Measurements from ENCODE around the gene SFT2D3.

SFT2D3 gene

DNA sequence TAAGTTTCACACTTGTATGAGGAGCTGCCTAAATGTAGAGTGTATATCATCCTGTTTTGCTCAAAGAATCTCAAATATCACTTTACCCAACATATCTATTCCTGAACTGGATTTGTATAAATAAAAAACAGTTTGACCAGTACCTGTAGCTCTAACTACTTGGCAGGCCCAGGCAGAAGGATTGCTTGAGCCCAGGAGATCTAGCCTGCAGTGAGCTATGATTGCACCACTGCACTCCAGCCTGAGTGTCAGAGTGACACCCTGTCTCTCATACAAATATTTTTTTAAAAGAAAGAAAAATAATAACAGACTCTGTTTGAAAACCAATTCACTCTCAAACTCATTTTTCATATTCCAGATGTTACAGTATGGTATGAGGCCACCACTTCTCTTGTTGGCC lies 18.2 kb upstream of the SFT2D3 start:
- DNase-seq, result no peak

DNA sequence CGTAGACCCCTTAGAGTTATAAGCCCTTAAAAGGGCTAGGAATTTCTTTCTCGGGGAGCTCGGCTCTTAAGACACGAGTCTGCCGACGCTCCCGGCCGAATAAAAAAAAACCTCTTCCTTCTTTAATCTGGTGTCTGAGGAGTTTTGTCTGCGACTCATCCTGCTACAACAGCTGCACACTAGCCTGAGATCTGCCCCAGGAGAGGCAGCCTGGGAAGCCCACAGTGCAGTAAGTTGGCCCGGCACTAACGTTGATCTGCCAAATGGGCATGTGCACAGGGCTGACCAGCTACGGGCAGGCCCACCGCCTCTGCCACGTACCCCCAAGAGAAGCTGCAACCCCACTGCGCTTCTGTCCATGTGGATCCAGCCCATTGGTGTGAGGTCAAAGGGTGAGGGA lies 17.5 kb upstream of the SFT2D3 start:
- no peak for DNase-seq

DNA sequence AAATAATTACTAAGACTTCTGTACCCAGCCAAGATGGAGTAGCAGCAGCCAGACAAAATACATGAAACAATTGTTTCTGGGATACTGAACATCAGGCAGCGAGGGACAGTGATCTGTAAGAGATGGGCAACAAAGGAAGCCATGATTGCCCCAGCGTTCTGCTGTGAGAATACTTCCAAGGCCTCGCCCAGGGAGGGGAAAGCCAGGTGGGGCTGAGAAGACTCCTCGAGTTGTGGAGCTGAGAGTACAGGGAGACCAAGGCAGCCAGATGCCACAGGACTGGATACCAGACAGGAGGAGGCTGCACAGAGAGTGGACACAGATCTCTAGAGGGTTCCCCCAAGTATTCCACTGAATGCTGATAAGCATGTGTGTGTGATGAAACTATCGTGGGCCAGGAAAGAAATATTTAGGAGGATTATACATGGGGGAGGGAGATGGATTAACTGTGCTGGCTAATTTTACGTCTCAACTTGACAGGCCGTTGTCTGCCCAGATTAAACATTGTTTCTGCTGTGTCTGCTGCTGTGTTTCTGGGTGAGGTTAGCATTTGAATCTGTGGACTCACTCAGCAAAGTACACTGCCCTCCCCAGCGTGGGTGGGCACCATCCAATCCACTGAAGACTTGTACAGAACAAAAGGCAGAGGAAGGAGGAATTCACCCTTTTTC lies 15.8 kb upstream of the SFT2D3 start:
- DNase-seq, result no peak

DNA sequence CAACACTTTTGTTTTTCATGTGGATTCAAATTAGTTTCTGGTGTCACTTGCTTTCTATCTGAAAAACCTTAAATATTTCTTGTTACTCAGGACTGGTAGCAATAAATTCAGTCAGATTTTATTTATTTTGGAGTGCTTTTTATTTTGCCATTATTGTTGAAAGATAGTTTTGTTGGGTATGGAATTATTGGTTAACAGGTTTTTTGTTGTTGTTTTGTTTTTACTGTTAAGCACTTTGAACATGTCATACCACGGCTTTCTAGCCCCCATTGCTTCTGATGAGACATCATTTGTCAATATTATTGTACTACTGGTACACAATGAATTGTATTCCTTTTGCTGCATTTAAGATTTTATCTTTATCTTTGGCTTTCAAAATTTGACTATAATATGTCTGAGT lies 12.9 kb upstream of the SFT2D3 start:
- DNase-seq, result no peak

DNA sequence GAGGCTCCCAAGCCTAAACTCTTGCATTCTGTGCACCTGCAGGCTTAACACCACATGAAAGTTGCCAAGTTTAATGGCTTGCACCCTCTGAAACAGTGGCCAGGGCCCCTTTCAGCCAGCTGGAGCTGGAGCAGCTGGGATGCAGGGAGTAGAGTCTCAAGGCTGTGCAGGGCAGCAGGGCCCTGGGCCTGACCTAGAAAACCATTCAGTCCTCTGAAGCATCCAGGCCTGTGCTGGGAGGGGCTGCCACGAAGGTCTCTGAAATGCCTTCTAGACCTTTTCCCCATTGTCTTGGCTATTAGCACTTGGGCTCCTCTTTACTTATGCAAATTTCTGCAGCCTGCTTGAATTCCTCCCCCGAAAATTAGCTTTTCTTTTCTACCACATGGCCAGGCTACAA lies 10.6 kb upstream of the SFT2D3 start:
- no peak for DNase-seq

DNA sequence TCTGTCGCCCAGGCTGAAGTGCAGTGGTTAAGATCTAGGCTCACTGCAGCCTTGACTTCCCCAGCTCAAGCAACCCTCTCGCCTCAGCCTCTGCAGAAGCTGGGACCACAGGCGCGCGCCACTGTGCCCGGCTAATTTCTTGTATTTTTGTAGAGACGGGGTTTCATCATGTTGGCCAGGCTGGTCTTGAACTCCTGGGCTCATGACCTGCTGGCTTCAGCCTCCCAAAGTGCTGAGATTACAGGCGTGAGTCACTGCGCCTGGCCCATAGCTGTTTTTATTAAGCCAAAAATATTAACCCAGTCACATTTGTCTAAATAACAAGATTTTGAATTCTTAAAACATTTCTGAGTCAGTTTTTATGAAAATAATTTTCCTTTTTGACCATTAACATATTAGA lies 6.3 kb upstream of the SFT2D3 start:
- DNase-seq, result no peak

DNA sequence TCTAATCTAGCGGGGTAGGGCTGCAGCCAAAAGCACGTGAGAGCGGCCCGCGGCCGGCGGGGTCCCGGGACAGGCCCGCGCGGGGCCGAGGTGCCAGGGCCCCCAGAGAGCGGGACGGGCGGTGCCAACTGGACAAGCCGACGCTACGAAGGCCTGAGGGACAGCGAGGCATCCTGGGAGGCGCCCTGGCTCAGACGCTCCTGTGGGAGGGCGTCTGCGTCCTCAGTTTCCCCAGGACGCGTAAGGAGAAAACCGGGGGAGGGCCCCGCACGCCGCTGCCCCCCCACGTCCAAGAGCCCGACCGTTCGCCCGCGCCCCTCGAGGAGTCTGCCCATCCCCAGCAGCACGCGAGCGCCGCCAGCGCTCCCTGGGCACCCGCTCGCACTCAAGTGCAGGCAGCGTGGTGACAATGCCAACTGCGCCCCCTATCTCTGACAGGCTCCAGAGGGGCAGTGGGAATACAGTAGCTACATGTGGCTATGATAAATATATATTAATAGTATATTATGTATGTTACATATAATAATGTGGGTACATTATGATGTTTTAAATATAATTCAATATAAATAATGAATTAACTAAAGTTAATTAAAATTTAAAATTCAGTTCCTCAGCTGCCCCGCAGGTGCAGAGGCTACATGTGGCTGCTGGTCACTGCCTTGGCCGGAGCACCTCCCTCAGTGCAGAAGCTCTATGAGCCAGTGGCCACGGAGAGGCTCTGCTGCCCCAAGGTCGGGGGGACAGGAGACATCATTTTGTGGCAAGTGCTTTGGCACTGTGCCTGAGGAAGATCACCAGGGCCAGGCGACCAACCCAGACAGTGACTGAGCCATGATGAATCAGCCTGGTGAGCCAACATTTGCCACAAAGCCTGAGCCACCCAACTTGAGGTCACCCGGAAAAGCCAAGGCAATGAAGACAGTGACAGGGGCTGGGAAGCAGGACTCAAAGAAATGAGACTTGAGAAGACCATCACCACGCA lies 5.5 kb upstream of the SFT2D3 start:
- no peak for DNase-seq

DNA sequence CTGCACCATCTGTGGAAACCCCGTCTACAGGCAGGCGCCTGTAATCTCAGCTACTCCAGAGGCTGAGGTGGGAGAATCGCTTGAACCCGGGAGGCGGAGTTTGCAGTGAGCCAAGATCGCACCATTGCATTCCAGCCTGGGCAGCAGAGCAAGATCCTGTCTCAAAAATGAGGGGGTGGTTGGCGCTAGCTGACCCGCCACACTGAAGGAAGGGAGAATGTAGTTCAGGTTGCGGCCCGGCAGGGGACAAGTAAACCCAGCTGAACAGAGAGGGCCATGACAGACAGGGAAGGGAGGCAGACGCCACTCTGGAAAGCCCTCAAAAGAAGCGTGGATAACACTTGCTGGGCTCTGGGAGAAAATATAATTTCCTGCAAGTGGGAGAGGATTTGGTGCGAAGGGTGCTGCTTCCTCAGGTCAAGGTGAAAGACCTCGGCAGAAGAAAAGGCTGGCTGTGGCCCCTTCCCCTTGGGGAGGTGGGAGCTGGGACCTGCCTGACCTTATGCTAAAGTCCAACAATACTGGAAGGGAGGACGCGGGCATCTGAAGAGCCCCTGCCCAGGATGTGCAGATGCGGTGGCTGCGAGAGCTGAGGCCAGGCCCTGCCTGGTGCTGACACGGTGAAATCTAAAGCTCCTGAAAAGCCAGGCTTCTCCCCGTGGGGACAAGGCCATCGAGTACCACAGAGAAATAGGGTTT lies 3.7 kb upstream of the SFT2D3 start:
- no peak for DNase-seq

DNA sequence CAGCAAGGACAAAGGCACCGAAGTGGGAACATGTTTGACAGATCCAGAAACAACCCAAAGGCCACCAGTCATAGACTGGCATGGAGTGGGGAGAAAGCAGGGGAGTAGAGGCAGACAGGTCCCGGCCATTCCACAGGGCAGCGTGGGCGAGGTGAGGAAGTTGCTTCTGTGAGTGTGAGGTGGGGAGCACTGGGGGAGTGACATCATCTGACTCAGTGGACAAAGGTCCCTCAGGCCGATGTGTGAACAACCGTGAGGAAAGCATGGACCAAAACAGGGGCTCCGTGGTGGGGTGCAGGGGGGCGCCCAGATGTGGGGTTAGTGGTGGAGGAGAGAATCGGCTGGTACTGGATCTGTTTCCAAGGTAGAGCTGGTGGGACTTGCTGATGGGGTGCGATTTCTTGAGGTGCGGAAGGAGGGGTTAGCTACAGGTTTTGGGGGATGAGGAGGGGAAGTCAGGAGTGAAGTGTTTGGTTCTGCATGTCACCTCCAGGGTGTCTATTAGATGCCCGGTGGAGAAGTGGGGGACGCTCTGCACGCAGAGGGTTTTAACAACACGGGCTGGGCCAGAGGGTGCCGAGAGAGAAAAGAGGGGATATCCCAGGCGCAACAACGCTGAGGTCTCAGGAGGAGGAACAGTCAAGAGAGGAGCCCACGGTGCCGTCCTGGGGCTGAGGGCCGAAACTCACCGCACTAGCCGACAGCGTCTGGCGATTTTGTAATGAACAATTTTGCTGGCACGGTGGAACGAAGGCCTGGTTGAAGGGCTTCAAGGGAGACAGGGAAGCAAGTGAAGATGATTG lies 2.5 kb upstream of the SFT2D3 start:
- no peak for DNase-seq

DNA sequence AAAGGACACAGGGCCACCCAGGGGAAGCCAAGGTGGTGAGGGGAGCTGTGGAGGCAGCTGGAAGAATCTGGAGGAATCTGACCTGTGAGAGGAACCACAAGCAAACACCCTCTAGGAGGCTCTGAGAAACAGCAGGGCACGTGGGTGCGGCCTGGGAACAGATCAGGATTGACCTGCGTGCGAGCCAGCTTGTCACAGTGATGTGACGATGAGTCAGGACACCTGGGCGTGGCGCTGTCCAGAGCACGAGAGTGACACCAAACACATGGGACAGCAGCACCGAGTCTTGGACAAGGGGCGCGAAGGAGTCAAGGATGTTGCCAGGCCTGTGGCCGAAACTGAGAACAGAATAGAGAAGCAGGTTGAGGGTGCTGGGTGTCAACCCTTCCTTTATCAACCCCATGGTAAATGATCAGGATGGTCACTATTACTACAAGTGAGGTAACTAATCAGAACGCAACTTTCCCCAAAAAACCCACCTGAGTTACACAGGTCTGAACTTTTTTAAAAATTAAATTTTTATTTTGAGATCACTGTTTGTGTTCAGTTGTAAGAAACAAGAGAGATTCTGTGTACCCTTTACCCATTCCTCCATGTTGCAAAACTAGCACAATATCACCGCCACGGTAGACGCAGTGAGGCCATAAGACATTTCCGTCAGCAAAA lies 637 bp upstream of the SFT2D3 start:
- DNase-seq, result no peak

DNA sequence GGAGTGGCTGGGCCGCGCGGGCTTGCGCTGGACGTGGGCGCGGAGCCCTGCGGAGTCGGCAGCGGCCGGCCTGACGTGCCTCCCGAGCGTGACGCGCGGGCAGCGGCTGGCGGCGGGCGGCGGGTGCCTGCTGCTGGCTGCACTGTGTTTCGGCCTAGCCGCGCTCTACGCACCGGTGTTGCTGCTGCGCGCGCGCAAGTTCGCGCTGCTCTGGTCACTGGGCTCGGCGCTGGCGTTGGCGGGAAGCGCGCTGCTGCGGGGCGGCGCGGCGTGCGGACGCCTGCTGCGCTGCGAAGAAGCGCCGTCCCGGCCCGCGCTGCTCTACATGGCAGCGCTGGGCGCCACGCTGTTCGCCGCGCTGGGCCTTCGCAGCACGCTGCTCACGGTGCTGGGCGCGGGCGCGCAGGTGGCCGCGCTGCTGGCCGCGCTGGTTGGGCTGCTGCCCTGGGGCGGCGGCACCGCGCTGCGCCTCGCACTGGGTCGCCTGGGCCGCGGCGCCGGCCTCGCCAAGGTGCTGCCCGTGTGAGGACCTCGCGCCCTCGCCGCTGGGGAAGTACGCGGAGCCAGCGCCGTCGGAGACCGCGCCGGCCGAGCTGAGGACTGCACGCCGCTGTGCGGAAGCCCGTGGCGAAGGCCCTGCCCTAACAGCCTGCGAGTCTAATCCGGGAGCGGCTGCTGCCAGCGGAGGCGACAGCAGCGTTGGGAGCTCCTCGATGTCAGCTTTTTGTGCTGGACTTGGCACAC lies 526 bp downstream of the SFT2D3 start:
- DNase-seq, result peak; percentile 9 to 28

DNA sequence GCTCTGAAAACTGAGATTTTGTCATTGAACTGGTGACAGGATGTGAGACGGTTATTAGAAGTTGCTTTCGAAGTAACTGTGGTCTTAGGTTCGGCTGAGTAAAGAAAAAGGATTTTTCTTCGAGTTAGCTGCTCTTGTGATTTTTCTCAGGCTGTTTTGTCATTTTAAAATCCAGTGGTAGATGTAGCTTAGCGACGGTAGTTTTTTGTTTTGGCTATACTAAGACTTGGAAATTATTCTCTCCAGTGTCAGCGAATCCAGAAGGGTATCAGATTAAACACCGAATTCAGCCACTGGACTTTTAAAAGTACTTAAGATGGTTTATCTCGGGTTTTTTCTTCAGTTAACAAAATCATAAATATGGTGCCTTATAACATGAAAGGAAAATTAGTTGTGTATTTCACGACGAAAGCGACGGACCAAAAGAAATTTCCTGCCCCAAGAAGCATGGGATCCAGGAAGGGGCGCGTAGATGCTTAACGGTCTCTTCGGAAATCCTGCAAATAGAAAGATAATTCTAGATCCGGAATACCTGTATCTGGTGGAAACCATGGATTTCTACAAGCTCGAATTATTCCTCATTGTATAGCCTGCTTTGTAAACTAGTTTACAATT lies 1.2 kb downstream of the SFT2D3 start:
- no peak for DNase-seq

DNA sequence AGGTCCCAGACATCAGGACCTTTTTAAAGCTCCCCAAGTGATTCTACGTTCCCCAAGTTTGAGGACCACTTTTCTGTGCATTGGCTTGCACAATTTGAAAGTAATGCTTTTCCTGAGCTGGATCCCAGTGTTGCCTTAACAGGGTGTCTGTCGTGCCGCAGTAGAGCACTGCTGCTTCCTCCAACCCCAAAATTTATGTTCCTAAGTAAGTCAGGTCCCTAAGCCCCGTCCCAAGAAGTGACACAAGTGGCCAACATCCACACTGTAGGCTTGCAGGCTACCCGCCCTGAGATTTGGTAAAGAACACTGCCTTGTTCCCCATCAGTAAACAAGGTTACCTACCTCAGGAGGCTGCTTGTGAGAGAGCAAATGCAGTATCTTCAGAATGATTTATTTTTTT lies 2.0 kb downstream of the SFT2D3 start:
- no peak for DNase-seq

DNA sequence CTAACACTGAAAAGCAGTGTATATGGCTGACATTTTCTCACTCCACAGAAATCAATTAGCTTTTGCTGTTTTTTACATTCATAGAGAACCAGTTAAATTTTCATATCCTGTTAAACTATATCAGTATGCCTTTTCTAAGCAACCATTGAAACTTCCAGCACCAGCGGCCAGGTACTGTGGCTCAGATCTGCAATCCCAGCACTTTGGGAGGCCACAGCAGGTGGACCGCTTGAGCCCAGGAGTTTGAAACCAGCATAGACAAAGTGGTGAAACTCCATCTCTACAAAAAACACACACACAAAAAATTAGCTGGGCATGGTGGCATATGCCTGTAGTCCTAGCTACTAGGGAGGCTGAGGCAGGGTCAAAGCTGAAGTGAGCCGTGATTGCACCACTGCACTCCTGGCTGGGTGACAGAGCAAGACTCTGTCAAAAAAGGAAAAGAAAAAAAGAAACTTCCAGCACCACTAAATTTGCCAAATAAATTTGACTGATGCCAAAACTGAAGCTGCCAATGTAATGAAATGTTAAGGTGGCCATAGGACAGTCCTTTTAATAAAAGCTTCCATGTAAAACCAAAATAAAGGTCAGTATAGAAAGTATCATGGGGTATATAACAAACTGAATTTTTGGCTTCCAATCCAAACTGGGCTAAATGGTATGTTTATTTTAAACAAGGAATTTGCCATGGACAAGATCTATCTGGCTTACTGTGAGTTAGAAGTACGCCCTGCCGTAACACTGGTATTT lies 3.5 kb downstream of the SFT2D3 start:
- DNase-seq, result no peak

DNA sequence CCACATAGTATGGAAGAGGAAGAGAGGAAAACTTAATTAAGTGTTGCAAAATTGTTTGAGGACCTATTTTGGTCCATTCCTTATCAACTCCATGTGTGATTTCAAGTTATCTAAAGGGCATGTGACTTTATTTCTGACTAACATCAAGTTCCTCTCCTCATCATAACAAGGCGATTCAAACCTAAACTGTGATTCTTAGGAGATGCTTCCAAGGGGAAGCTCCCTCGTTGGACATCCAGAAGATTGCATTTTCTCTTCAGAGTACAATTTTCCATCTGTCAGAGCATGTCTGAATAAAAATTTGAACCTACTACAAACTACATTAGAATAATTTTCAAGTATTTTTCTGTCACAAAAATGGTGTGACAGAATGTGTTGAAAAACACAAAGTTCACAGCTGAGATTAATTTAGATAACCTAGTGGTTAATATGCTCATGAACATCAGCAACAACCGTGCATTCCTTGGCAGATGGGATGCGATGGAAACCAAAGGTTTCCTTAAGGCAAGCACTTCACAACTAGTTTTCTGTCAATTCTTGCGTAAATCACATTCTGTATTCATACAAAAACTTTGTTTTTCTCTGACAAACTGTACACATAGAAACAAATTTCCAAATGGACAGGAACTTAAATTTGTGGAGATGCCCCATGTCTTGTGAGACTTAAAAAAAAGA lies 4.2 kb downstream of the SFT2D3 start:
- DNase-seq, result no peak

DNA sequence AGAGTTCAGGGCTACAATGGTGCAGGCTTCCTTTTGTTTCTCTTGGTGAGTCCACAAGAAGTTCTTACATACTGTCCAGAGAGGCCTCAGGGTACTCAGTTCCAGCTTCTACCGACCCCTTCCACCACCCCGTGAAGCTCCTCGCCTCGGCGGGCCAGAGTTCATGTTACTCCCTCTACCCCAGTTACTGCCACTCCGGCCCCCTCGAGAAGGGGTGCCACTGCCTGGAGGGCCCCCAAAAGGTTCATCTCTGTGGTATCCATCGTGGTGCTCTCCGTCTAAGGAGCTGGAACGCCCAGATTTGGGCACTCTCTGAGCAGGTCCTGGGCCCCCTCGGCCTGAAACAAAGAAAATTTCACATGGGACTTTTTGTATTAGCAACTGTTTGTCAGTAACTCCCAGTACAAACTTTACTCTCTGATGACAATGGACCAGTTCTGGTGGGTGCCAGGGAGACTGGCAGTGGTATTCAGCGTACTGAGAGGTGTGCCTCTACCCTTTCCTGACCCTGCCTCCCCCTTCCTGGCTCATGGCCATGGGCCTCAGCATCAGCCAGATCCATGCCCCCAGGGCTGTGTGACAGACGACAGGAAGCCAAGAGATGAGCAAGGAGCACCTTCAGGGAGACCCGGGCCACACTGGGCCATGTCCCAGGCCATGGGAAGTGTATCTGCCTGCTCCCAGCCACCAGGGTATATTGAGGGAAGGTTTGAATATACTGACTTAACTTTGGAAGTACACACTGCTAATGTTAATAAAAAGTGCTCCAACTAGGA lies 5.1 kb downstream of the SFT2D3 start:
- no peak for DNase-seq

DNA sequence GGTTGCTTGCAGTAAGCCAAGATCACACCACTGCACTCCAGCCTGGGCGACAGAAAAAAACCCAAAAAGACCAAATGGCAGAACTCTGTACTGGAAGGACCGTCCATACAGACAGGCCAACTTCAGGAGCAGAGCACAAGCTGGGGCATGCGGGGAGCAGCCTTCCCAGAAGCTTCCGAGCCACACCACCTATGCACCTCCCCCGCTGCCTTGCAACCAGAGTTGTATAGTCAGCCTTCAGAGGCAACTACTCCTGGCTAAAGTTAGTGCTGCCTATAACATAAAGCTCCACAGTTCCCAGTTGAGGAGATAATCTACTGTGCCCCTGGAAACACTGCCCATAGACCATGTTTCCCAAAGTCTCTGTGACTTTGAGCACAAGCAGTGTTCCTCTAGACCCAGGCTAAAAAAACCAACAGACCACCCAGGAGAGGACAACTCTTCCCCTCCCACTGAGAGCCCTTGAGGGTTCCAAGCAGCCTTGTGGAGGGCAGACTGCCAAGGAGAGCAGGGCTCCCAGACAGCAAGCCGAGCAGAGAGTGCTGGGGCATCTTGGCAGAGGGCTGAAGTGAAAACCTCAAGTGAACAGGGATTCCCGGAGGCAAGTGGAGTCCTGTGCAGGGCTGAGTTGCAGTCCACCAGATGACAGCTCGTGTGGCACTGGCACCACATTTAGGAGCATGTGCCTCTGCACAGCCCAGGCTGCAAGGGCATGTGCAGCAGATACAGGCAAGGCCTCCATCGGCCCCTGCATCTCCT lies 6.8 kb downstream of the SFT2D3 start:
- no peak for DNase-seq

DNA sequence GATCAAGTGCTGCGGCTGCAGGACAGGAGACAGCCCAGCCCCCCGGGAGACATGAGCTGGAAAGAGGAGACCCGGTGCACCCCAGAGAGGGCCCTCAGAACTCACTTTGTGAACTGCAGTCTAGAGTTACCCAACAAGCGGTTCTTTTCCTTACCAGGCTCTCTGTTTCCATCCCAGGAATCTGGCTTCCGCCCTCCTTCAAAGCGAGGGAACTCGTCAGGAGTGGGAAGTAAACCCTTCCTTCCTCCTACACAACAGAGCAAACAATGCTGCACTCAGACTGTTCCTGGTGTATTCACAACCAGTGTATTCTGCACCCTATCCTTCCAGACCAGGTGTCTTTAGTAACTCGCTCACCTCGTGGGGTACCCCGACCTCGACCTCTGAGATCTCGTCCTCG lies 8.0 kb downstream of the SFT2D3 start:
- no peak for DNase-seq
